ENCODE data around the gene UBL3. TPM values are rescaled to one million over a fixed set of nuclear protein-coding genes. Genes with fewer than 3 reads are reported as not detected.

UBL3 gene
- total RNA-seq, 1 donor from 2014 or later, result 23.0 TPM

DNA sequence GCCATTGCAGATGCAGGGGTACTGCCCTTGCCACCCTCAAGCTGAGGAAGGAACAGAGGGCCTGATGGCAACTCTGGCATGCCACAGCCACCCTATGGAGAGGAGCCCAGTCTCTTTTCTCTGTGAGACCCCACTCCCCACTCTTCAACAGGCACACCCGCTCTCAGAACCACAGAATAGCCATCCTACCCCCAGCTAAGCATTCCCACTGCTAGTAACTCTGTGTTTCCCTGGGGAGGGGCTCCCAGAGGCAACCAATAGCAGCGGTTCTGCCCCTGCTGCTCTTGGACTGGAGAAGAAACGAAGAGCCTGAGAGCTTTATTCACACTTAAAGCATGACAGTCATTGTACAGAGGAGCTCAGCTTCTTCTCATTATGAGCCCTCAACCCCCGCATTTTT is 49.3 kb downstream of the UBL3 start:
- Histone ChIP-seq H3K27me3 (ENCODE audit: control insufficient read depth, insufficient read depth, low read length) (no peaks in the 10 kb centered on the region), H3K36me3 (ENCODE audit: control insufficient read depth, insufficient read depth, low read length) (no peaks in the 10 kb centered on the region)
- TF ChIP-seq, protein P1, sequence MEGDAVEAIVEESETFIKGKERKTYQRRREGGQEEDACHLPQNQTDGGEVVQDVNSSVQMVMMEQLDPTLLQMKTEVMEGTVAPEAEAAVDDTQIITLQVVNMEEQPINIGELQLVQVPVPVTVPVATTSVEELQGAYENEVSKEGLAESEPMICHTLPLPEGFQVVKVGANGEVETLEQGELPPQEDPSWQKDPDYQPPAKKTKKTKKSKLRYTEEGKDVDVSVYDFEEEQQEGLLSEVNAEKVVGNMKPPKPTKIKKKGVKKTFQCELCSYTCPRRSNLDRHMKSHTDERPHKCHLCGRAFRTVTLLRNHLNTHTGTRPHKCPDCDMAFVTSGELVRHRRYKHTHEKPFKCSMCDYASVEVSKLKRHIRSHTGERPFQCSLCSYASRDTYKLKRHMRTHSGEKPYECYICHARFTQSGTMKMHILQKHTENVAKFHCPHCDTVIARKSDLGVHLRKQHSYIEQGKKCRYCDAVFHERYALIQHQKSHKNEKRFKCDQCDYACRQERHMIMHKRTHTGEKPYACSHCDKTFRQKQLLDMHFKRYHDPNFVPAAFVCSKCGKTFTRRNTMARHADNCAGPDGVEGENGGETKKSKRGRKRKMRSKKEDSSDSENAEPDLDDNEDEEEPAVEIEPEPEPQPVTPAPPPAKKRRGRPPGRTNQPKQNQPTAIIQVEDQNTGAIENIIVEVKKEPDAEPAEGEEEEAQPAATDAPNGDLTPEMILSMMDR (IDR thresholded peaks at IDR 0.05; ENCODE audit: insufficient read depth, low read length, poor library complexity, severe bottlenecking), result no peak

DNA sequence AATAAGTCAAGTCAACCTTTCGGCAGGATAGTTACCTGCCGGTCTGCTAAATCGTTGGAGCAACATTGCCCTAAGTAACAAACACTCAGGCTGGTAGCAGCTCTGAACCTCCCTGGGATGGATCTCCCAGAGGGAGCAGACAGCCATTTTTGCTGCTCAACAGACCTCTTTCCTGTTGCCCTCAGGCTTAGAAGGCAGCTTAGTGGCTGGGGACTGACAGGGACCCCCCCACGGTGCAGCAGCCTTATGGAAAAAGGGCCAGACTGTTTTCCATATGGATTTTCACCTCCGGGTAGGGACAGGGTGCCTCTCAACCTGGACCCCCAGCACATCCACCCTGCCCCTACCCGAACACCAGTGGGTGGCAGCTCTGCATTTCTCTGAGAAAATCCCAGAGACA is 49.7 kb downstream of the UBL3 start:
- DNase-seq (ENCODE audit: low read depth), result no peak
- TF ChIP-seq, protein P1 (IDR thresholded peaks at IDR 0.05; ENCODE audit: insufficient read depth, low read length, poor library complexity, severe bottlenecking), result no peak
- Histone ChIP-seq H3K36me3 (ENCODE audit: control insufficient read depth, insufficient read depth, low read length) (no peaks in the 10 kb centered on the region), H3K27me3 (ENCODE audit: control insufficient read depth, insufficient read depth, low read length) (no peaks in the 10 kb centered on the region), H3K4me3 (ENCODE audit: low read depth, low read length) (no peak overlapping the region)

More for the DNA sequence above, 49.3 kb downstream of the UBL3 start:
- no peak overlapping the region for H3K4me3 ChIP-seq (ENCODE audit: low read depth, low read length)
- no peak for DNase-seq (ENCODE audit: low read depth)

- no peaks in the 10 kb centered on the region for H3K27me3 ChIP-seq (ENCODE audit: control insufficient read depth, insufficient read depth, low read length)
- no peak overlapping the region for H3K4me3 ChIP-seq (ENCODE audit: low read depth, low read length)
- TF ChIP-seq, protein P1 (IDR thresholded peaks at IDR 0.05; ENCODE audit: insufficient read depth, low read length, poor library complexity, severe bottlenecking), result no peak
- no peaks in the 10 kb centered on the region for H3K36me3 ChIP-seq (ENCODE audit: control insufficient read depth, insufficient read depth, low read length)
- no peak for DNase-seq (ENCODE audit: low read depth)
Observed at GRCh38 chr13:29799041-29799440, 51.4 kb downstream of the UBL3 start.

DNA sequence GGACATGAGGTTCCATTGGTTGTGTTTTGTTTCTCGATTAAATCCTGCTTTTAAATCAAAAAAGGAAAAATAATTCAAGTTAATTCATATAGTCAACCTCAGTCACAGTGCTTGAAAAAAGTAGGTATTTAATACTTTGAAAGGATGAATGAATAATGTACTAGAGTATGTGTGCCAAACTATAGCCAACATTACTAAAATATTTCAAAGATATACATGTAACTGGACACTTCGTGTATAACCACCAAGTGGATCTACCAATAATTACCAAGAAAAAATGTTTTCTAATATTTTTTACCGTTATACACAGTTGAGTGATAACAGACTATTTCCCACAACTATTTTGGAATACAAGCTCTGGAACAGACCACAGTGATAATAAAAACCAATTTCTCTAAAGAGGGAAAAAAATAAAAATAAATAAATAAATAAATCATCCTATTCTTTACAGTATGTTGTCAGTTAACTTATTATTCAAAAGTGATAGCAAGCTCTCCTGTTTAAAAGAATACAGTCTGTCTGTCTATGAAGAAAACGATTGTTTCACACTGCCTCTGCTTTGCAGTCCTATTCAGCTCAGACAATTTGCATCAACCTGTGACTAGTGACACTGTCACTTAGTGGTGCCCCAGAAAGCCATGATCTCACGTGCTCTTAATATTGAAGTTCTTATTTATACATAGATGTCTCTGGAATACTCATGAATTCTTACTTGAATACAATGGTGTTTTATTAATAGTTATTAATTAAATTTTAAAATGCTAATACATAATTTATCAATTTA is 58.2 kb downstream of the UBL3 start:
- TF ChIP-seq, protein P1 (IDR thresholded peaks at IDR 0.05; ENCODE audit: insufficient read depth, low read length, poor library complexity, severe bottlenecking), result no peak
- no peak overlapping the region for H3K4me3 ChIP-seq (ENCODE audit: low read depth, low read length)
- no peaks in the 10 kb centered on the region for H3K27me3 ChIP-seq (ENCODE audit: control insufficient read depth, insufficient read depth, low read length)
- no peaks in the 10 kb centered on the region for H3K36me3 ChIP-seq (ENCODE audit: control insufficient read depth, insufficient read depth, low read length)
- no peak for DNase-seq (ENCODE audit: low read depth)

GRCh38 chr13:29791508-29791907 is 58.9 kb downstream of the UBL3 start:
- no peak overlapping the region for H3K4me3 ChIP-seq (ENCODE audit: low read depth, low read length)
- TF ChIP-seq, protein P1 (IDR thresholded peaks at IDR 0.05; ENCODE audit: insufficient read depth, low read length, poor library complexity, severe bottlenecking), result no peak
- H3K36me3 ChIP-seq (ENCODE audit: control insufficient read depth, insufficient read depth, low read length), result no peaks in the 10 kb centered on the region
- DNase-seq (ENCODE audit: low read depth), result no peak
- H3K27me3 ChIP-seq (ENCODE audit: control insufficient read depth, insufficient read depth, low read length), result no peaks in the 10 kb centered on the region

GRCh38 chr13:29786698-29787097 is 63.7 kb downstream of the UBL3 start:
- DNase-seq (ENCODE audit: low read depth), result no peak
- TF ChIP-seq, protein P1 (IDR thresholded peaks at IDR 0.05; ENCODE audit: insufficient read depth, low read length, poor library complexity, severe bottlenecking), result no peak
- Histone ChIP-seq H3K4me3 (ENCODE audit: low read depth, low read length) (no peak overlapping the region), H3K27me3 (ENCODE audit: control insufficient read depth, insufficient read depth, low read length) (no peaks in the 10 kb centered on the region), H3K36me3 (ENCODE audit: control insufficient read depth, insufficient read depth, low read length) (no peaks in the 10 kb centered on the region)

All from kidney epithelial cell (primary cell).